ENCODE data around the gene EPX.

The EPX gene

DNA sequence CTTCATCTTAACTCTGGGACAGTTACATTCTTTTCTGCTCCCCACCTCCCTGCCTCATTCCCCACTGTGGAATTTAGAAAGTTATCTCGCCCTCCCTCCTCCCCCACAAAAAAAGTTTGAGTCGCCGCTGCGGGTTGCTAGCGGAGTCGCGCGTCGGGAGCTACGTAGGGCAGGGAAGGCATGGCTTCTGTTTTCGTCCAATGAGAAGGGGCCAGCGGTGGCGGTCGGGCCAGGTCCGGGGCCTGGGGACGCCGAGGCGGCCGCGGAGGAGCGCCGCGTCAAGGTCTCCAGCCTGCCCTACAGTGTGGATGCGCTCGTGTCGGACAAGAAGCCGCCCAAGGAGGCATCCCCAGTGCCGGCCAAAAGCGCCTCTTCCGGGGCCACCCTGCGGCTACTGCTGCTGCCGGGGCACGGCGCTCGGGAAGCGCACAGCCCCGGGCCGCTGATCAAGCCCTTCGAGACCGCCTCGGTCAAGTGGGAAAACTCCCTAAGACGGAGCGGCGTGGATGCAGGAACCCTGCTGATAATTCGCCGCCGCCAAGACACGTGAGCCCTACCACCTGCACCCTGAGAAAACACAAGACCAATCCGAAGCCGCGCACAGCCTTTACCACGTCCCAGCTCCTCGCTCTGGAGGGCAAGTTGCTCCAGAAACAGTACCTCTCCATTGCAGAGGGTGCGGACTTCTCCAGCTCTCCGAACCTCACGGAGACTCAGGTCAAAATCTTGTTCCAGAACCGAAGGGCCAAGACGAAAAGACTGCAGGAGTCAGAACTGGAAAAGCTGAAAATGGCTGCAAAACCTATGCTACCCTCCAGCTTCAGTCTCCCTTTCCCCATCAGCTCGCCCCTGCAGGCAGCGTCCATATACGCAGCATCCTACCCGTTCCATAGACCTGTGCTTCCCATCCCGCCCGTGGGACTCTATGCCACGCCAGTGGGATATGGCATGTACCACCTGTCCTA is 35.4 kb upstream of the EPX start:
- ChIA-PET CTCF (interaction anchor here (0.9 kb wide), 1 partner anchor 252 kb away, joined by 5 read pairs; no protein-coding TSS in a partner anchor), POLR2A (interaction anchor here (1.2 kb wide), 1 partner anchor 150 kb away, joined by 6 read pairs; the partner anchor contains the start of gene SRSF1)
- H3K4me1 ChIP-seq (ENCODE audit: control insufficient read depth, insufficient read depth, low read length) = no peaks in the 10 kb centered on the region; the same call in 1 of the 2 replicates
- H3K9me3 ChIP-seq (ENCODE audit: control insufficient read depth, insufficient read depth, low read depth, low read length) = no peaks in the 10 kb centered on the region
- H3K36me3 ChIP-seq (ENCODE audit: control insufficient read depth in 2 of 2, insufficient read depth in 1 of 2, low read length in 2 of 2) = no peaks in the 10 kb centered on the region
- H3K4me3 ChIP-seq (ENCODE audit: low read depth, low read length) = peak overlapping the region; percentile 37
- peak overlapping the region; percentile 22; the same call in 1 of the 2 replicates for H3K27ac ChIP-seq (ENCODE audit: extremely low read depth, low read depth, low read length)
- TF ChIP-seq ZXDB (tag by site-specific recombination; IDR thresholded peaks at IDR 0.05) = peak; percentile 65
- TF ChIP-seq ZIC2 (tag by site-specific recombination; IDR thresholded peaks at IDR 0.05) = peak; percentile 46
- TF ChIP-seq ZNF501 (tag by site-specific recombination; IDR thresholded peaks at IDR 0.05) = peak; percentile 79; the same call in 1 of the 2 replicates
- TF ChIP-seq ZNF677 (tag by site-specific recombination; IDR thresholded peaks at IDR 0.05) = no peak
- TF ChIP-seq, protein P1, sequence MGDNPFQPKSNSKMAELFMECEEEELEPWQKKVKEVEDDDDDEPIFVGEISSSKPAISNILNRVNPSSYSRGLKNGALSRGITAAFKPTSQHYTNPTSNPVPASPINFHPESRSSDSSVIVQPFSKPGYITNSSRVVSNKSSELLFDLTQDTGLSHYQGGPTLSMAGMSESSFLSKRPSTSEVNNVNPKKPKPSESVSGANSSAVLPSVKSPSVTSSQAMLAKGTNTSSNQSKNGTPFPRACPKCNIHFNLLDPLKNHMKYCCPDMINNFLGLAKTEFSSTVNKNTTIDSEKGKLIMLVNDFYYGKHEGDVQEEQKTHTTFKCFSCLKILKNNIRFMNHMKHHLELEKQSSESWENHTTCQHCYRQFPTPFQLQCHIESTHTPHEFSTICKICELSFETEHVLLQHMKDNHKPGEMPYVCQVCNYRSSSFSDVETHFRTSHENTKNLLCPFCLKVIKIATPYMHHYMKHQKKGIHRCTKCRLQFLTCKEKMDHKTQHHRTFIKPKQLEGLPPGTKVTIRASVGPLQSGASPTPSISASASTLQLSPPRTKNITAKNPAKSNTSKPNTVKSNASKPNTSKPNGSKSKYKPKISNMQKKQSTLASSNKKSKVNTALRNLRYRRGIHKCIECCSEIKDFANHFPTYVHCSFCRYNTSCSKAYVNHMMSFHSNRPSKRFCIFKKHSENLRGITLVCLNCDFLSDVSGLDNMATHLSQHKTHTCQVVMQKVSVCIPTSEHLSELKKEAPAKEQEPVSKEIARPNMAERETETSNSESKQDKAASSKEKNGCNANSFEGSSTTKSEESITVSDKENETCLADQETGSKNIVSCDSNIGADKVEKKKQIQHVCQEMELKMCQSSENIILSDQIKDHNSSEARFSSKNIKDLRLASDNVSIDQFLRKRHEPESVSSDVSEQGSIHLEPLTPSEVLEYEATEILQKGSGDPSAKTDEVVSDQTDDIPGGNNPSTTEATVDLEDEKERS (tag by site-specific recombination; IDR thresholded peaks at IDR 0.05) = no peak
- TF ChIP-seq, protein P2, sequence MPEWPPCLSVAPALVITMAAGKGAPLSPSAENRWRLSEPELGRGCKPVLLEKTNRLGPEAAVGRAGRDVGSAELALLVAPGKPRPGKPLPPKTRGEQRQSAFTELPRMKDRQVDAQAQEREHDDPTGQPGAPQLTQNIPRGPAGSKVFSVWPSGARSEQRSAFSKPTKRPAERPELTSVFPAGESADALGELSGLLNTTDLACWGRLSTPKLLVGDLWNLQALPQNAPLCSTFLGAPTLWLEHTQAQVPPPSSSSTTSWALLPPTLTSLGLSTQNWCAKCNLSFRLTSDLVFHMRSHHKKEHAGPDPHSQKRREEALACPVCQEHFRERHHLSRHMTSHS (tag by site-specific recombination; IDR thresholded peaks at IDR 0.05) = no peak
- TF ChIP-seq, protein P3, sequence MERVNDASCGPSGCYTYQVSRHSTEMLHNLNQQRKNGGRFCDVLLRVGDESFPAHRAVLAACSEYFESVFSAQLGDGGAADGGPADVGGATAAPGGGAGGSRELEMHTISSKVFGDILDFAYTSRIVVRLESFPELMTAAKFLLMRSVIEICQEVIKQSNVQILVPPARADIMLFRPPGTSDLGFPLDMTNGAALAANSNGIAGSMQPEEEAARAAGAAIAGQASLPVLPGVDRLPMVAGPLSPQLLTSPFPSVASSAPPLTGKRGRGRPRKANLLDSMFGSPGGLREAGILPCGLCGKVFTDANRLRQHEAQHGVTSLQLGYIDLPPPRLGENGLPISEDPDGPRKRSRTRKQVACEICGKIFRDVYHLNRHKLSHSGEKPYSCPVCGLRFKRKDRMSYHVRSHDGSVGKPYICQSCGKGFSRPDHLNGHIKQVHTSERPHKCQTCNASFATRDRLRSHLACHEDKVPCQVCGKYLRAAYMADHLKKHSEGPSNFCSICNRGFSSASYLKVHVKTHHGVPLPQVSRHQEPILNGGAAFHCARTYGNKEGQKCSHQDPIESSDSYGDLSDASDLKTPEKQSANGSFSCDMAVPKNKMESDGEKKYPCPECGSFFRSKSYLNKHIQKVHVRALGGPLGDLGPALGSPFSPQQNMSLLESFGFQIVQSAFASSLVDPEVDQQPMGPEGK (tag by site-specific recombination; IDR thresholded peaks at IDR 0.05) = peak; percentile 51
- TF ChIP-seq ZNF670 (tag by site-specific recombination; IDR thresholded peaks at IDR 0.05; ENCODE audit: low read depth) = no peak
- no peak for TF ChIP-seq ZNF544 (tag by site-specific recombination; IDR thresholded peaks at IDR 0.05)
- TF ChIP-seq, protein P4, sequence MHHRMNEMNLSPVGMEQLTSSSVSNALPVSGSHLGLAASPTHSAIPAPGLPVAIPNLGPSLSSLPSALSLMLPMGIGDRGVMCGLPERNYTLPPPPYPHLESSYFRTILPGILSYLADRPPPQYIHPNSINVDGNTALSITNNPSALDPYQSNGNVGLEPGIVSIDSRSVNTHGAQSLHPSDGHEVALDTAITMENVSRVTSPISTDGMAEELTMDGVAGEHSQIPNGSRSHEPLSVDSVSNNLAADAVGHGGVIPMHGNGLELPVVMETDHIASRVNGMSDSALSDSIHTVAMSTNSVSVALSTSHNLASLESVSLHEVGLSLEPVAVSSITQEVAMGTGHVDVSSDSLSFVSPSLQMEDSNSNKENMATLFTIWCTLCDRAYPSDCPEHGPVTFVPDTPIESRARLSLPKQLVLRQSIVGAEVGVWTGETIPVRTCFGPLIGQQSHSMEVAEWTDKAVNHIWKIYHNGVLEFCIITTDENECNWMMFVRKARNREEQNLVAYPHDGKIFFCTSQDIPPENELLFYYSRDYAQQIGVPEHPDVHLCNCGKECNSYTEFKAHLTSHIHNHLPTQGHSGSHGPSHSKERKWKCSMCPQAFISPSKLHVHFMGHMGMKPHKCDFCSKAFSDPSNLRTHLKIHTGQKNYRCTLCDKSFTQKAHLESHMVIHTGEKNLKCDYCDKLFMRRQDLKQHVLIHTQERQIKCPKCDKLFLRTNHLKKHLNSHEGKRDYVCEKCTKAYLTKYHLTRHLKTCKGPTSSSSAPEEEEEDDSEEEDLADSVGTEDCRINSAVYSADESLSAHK (tag by site-specific recombination; IDR thresholded peaks at IDR 0.05) = no peak
- TF ChIP-seq, protein P5, sequence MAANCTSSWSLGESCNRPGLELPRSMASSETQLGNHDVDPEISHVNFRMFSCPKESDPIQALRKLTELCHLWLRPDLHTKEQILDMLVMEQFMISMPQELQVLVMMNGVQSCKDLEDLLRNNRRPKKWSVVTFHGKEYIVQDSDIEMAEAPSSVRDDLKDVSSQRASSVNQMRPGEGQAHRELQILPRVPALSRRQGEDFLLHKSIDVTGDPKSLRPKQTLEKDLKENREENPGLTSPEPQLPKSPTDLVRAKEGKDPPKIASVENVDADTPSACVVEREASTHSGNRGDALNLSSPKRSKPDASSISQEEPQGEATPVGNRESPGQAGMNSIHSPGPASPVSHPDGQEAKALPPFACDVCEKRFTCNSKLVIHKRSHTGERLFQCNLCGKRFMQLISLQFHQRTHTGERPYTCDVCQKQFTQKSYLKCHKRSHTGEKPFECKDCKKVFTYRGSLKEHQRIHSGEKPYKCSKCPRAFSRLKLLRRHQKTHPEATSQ (tag by site-specific recombination; IDR thresholded peaks at IDR 0.05) = no peak
- TF ChIP-seq ZNF792 (tag by site-specific recombination; IDR thresholded peaks at IDR 0.05) = no peak
- TF ChIP-seq KLF9 (tag by site-specific recombination; IDR thresholded peaks at IDR 0.05; ENCODE audit: low read depth) = no peak
- TF ChIP-seq ZNF473 (tag by site-specific recombination; IDR thresholded peaks at IDR 0.05) = no peak
- TF ChIP-seq ZNF366 (tag by site-specific recombination; conservative IDR thresholded peaks at IDR 0.05) = no peak
- TF ChIP-seq ZNF629 (tag by site-specific recombination; IDR thresholded peaks at IDR 0.05) = 0 out of 2 replicates have a peak, but pooled peaks have one; percentile 59
- TF ChIP-seq YY1 (tag by site-specific recombination; IDR thresholded peaks at IDR 0.05) = 0 out of 2 replicates have a peak, but pooled peaks have one; percentile 52
- no peak for TF ChIP-seq ZBTB7A (tag by site-specific recombination; IDR thresholded peaks at IDR 0.05; ENCODE audit: low read depth)
- TF ChIP-seq EGR2 (tag by site-specific recombination; IDR thresholded peaks at IDR 0.05; ENCODE audit: low read depth) = no peak
- TF ChIP-seq ZFP69B (tag by site-specific recombination; IDR thresholded peaks at IDR 0.05) = 0 out of 2 replicates have a peak, but pooled peaks have one; percentile 38
- TF ChIP-seq ZFP37 (tag by site-specific recombination; IDR thresholded peaks at IDR 0.05) = 0 out of 2 replicates have a peak, but pooled peaks have one; percentile 51
- no peak for TF ChIP-seq ZNF626 (tag by site-specific recombination; IDR thresholded peaks at IDR 0.05)
- TF ChIP-seq, protein P6, sequence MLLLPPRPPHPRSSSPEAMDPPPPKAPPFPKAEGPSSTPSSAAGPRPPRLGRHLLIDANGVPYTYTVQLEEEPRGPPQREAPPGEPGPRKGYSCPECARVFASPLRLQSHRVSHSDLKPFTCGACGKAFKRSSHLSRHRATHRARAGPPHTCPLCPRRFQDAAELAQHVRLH (tag by site-specific recombination; IDR thresholded peaks at IDR 0.05) = 0 out of 2 replicates have a peak, but pooled peaks have one; percentile 21
- no peak for TF ChIP-seq ZNF121 (tag by site-specific recombination; IDR thresholded peaks at IDR 0.05)
- TF ChIP-seq ZBTB8A (tag by site-specific recombination; IDR thresholded peaks at IDR 0.05) = peak; percentile 18; the same call in 1 of the 2 replicates
- no peak for TF ChIP-seq ZNF423 (tag by site-specific recombination; IDR thresholded peaks at IDR 0.05)
- no peak for TF ChIP-seq ZNF747 (tag by site-specific recombination; IDR thresholded peaks at IDR 0.05)
